GM19455 (cell line): Measurements from ENCODE around the gene SIX3.

Experiments
- ATAC-seq: cut with Tn5 transposase; IDR thresholded peaks from one replicate; pipeline ENCODE4 v1.9.1; 2021; ENCODE audit not compliant: unreplicated experiment

SIX3 gene

GRCh38 chr2:44941551-44942234 is at the start of gene SIX3:
Gene SIX3, plus strand, starts transcription at chr2:44941702. Its CDS starts 403 bp downstream, at chr2:44942105.
- no peak for ATAC-seq

GRCh38 chr2:44894058-44894457 is 47.4 kb upstream of the SIX3 start:
- no peak for ATAC-seq

- no peak for ATAC-seq
Measured at GRCh38 chr2:44895061-44895460, 46.4 kb upstream of the SIX3 start.

- no peak for ATAC-seq
Measured at GRCh38 chr2:44897406-44897805, 44.1 kb upstream of the SIX3 start.

- no peak for ATAC-seq
Measured at GRCh38 chr2:44902217-44903137, 39.0 kb upstream of the SIX3 start.

DNA sequence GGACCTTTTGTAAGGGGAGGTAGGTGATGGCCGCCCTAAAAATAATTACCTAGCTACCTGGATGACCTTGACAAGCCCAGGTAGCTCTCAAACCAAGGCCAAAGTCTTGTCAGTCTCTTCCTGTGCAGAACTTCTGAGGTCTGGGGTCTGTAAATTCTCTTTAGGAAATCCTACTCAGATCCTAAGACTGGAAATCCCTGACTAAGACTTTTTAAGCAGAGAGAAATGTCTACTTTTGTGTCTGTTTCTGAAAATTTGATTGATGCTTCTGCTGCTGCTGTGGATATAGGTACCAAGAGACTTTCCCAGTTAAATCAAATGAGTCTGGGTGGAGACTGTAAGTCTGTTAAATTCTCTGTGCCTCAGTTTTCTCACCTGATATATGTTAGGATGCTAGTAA is 36.9 kb upstream of the SIX3 start:
- no peak for ATAC-seq

GRCh38 chr2:44906972-44907371 is 34.5 kb upstream of the SIX3 start:
- no peak for ATAC-seq

DNA sequence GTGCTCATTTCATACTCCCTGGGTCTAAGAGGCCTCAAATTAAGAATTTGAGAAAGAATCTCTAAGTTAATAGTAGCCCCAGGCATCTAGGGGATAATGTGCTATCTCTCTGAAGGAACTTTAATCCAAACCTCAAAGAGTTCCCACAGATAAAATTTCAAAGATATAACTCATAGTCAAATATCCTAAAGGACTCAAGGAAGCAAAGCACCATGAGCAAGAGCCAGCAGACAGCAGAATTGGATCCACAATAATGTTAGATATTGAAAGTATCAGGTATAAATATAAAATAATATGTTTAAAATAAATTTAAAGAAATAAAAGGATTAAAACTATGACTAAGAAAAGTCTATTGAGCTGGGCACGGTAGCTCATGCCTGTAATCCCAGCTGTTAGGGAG is 31.7 kb upstream of the SIX3 start:
- no peak for ATAC-seq

- no peak for ATAC-seq
Measured at GRCh38 chr2:44912660-44913059, 28.8 kb upstream of the SIX3 start.

DNA sequence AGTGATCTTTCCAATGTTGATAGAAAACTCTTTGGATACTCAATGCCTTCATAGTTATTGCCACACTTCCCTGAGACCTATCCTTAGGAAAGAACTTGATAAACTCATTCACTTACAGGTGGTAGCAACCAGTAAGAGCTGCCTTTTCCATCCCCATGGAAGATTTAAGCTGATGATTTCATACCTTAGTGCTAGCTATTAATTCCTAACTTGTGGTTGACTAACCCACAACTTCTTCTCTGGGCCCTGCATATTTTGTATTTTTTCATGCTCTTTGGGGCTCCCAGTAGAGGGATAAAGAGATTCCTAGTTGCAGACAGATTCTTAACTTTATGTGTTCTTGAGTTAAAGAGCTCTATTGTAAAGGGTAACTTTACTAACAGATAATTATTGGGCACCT is 25.2 kb upstream of the SIX3 start:
- ATAC-seq, result no peak

GRCh38 chr2:44918095-44918775 is 23.3 kb upstream of the SIX3 start:
- ATAC-seq, result no peak

DNA sequence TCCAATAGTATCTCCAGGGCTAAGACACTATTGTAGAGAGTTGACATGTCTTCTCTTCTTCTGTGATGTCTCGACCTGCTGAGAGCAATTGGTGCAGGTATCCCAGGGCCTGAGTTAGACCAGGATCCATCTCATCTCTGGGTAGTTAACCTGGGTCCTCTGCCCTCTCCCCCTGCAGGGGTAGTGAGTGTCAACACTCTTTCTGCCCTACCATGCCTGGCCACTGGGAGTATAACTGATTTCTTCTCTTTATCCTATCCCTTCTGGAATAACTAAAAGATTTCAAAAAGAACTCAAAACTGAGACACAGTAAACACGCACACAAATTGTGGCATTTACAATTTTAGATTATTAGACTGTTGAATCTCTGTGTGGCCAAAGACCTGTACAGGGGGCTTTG is 20.8 kb upstream of the SIX3 start:
- no peak for ATAC-seq

GRCh38 chr2:44922776-44923175 is 18.7 kb upstream of the SIX3 start:
- no peak for ATAC-seq

GRCh38 chr2:44925561-44926136 is 15.9 kb upstream of the SIX3 start:
- ATAC-seq, result no peak

DNA sequence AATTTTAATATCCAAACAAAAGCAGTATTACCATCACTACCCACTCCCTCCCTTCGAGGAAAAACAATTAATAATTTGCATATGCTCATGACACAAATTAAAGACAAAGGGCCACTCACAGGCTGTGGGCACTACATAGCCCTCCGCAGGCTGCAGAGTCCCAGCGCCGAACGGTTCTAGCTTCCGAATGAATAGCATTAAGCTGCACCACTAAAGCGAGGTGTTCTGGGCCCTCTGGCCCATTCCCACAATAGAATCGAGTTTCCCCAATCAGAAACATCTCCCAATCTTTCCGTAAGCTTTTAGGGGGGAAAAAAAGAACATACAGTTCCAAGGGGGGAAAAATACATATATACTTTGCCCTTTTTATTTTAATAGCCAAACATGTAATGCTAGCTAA is 14.5 kb upstream of the SIX3 start:
- ATAC-seq, result no peak

GRCh38 chr2:44927985-44928482 is 13.5 kb upstream of the SIX3 start:
- no peak for ATAC-seq

DNA sequence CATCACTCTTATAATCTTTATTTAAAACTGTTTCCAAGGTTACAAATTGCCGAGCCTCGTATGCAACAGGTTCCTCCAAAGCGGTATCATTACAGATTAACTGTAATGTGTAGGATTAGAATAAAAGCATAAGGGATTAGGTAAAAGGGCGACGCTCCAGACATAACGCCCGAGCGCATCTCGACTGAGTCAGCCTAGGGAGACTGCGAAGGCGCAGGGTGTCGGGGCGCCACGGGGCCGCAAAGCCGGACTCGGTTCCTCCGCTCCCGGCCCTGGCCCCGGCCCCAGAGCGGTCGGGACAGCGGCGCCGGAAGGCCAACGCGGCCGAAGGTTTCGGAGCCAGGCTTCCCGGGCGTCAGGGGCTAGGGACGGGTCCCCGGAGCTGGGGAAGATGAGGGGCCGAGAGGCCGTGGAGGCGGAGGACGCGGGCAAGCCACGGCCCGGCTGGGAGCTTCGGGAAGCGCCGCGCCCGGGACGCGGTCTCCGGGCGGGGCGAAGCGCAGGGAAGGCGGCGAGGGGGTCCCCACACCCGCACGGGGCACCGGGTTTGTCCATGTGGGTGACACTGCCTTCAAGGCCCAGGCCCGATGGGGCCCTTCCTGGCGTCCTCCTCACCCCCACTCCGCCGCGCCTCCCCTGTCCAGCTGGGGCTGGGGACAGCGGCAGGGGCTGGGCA is 12.9 kb upstream of the SIX3 start:
- ATAC-seq, result no peak

GRCh38 chr2:44929159-44929734 is 12.3 kb upstream of the SIX3 start:
- ATAC-seq, result no peak

DNA sequence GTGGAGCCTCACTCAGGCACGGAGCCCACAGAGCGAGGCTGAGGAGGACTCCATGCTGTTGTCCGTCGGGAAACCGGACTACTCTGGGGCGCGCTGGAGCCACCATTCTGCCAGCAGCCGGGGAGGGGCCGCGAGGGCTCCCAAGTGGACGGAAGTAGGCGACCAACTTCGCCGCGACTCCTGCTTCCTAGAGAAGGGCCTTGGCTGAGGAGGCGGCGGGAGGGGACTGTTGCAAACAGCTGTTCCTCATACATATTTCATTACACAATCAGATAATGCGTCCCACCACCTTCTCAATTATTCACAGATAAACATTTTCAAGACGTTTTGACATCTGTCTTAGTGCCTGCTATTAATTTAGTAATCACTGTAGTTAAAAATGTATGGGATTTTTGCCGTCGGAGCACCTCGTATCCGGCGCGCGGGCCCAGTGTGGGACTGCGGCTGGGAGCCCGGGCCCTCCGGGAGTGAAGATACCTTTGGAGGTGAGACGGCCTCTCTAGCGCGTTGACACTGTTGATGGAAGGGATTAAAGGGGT is 11.7 kb upstream of the SIX3 start:
- no peak for ATAC-seq
